ENCODE results near the gene AK5. TPM values are rescaled to one million over a fixed set of nuclear protein-coding genes. Genes with fewer than 3 reads are reported as not detected.

The AK5 gene
- total and polyA plus RNA-seq, 7 donors = 0.14 to 0.49 (median 0.30) TPM; not detected in 2

DNA sequence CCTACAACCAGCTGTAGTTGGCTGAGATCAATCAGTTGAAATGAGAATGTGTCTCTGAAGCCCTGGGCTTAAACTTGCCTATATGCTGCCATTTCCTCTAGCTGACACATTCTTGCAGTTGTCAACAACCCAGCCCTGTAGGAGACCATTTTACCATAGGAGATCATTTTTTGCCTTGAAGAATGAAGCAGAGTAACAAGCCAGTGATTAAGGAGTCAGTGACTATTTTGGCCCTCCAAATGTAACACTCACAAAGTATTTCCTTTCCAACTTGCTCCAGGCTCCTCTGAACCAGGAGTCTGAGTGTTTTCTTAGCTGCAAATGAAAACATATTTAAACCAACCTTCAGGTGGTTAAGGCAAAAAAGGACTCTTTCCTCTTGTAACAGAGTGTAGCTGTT, 217.1 kb downstream of the AK5 start:
- ATAC-seq (no peak), DNase-seq (no peak)
- Histone ChIP-seq H3K4me1 (no peaks in the 10 kb centered on the region), H3K9me3 (no peaks in the 10 kb centered on the region), H3K36me3 (ENCODE audit: insufficient read depth in 1 of 2, low read depth in 1 of 2) (no peaks in the 10 kb centered on the region), H3K4me3 (no peak overlapping the region), H3K27me3 (ENCODE audit: insufficient read depth in 3 of 3, low read length in 2 of 3) (no peaks in the 10 kb centered on the region), H3K27ac (no peak overlapping the region)
- intact Hi-C loops (cut with DNase I) = no loop called here
- TF ChIP-seq, protein P1, sequence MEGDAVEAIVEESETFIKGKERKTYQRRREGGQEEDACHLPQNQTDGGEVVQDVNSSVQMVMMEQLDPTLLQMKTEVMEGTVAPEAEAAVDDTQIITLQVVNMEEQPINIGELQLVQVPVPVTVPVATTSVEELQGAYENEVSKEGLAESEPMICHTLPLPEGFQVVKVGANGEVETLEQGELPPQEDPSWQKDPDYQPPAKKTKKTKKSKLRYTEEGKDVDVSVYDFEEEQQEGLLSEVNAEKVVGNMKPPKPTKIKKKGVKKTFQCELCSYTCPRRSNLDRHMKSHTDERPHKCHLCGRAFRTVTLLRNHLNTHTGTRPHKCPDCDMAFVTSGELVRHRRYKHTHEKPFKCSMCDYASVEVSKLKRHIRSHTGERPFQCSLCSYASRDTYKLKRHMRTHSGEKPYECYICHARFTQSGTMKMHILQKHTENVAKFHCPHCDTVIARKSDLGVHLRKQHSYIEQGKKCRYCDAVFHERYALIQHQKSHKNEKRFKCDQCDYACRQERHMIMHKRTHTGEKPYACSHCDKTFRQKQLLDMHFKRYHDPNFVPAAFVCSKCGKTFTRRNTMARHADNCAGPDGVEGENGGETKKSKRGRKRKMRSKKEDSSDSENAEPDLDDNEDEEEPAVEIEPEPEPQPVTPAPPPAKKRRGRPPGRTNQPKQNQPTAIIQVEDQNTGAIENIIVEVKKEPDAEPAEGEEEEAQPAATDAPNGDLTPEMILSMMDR (IDR thresholded peaks at IDR 0.05) = no peak

DNA sequence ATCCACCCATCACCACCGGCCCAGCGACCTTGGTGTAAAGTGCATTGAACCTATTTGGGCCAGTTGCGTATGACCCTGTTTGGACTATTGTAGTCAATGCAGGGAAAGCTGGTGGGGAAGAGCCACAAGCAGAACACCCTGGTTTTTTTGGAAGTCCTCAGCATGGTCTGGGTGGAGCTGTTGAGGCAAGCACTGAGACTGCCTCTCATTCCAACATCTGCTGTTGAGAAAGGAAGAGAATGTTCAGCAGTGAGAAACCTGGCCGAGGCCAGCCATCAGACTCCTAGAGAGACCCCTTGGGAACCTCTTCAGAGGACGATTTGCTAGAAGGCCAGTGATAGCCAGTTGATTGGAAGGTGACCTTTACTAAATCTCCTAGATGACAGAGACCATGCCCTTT, 217.6 kb downstream of the AK5 start:
- Histone ChIP-seq H3K27me3 (ENCODE audit: insufficient read depth in 3 of 3, low read length in 2 of 3) (no peaks in the 10 kb centered on the region), H3K4me3 (no peak overlapping the region), H3K9me3 (no peaks in the 10 kb centered on the region), H3K27ac (no peak overlapping the region), H3K36me3 (ENCODE audit: insufficient read depth in 1 of 2, low read depth in 1 of 2) (no peaks in the 10 kb centered on the region), H3K4me1 (no peaks in the 10 kb centered on the region)
- intact Hi-C loops (cut with DNase I) = no loop called here
- DNase-seq (no peak), ATAC-seq (no peak)
- 87 to 89% (median 87%) methylated on average over 5 of the region's 5 CpGs for WGBS, 3 donors
- TF ChIP-seq, protein P1 (IDR thresholded peaks at IDR 0.05) = no peak

DNA sequence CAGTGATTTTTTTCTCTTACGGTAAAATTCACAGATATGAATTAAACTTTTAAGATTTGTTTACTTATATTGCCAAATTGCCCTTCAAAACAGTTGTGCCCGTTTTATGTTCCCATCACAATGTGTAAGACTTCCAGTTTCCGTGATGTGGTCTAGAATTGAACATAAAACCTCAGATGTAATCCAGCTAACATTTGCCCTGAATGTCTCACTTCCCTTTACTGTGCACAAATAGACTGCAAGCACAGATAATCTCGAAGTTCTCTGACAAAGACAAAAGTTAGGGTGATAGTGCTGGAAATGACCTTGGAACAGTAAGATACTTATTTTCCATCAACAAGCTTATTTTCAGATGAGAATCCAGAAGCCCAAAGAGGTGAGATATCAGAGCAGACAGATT, 223.2 kb downstream of the AK5 start:
- no peak overlapping the region for H3K4me3 ChIP-seq
- TF ChIP-seq, protein P1 (IDR thresholded peaks at IDR 0.05) = no peak
- 68 to 78% (median 77%) methylated on average over 4 of the region's 4 CpGs for WGBS, 3 donors
- H3K27ac ChIP-seq = no peak overlapping the region
- no peaks in the 10 kb centered on the region for H3K9me3 ChIP-seq
- H3K36me3 ChIP-seq (ENCODE audit: insufficient read depth in 1 of 2, low read depth in 1 of 2) = no peaks in the 10 kb centered on the region
- ATAC-seq (no peak), DNase-seq (no peak)
- no peaks in the 10 kb centered on the region for H3K27me3 ChIP-seq (ENCODE audit: insufficient read depth in 3 of 3, low read length in 2 of 3)
- intact Hi-C loops (cut with DNase I) = no loop called here
- H3K4me1 ChIP-seq = no peaks in the 10 kb centered on the region

GRCh38 chr1:77506771-77507170, 225.0 kb downstream of the AK5 start:
- H3K4me1 ChIP-seq = no peaks in the 10 kb centered on the region
- DNase-seq = no peak
- 42 to 78% (median 65%) methylated on average over 4 of the region's 4 CpGs for WGBS, 3 donors
- H3K27ac ChIP-seq = no peak overlapping the region
- H3K27me3 ChIP-seq (ENCODE audit: insufficient read depth in 3 of 3, low read length in 2 of 3) = no peaks in the 10 kb centered on the region
- TF ChIP-seq, protein P1 (IDR thresholded peaks at IDR 0.05) = no peak
- H3K9me3 ChIP-seq = no peaks in the 10 kb centered on the region
- no peak for ATAC-seq
- H3K4me3 ChIP-seq = no peak overlapping the region
- intact Hi-C loops (cut with DNase I) = no loop called here
- no peaks in the 10 kb centered on the region for H3K36me3 ChIP-seq (ENCODE audit: insufficient read depth in 1 of 2, low read depth in 1 of 2)

DNA sequence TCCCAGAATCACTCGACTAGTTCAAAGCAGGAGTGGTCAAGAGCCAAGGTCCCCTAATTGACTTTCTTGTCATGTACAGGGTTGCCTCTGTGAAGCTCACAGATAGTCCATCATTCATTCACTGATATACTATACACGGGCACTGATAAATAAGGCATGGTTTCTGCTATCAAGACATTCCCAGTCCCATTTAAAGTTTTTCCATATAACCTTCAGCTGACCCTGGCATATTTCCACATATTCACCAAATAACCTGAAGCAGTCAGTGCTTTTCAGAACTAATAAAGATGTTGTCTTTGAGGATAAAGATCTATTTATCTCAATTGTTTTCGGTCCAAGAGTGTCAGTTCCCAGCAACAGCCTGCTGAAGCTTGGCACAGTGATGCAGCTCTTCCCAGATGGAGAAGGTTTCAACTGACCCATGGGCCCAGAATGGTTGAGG, 227.3 kb downstream of the AK5 start:
- no peak overlapping the region for H3K4me3 ChIP-seq
- TF ChIP-seq, protein P1 (IDR thresholded peaks at IDR 0.05) = no peak
- peaks cover 0 to under 1% (median 0%) of the 10 kb centered on the region in 3 donors for H3K27me3 ChIP-seq (ENCODE audit: insufficient read depth in 3 of 3, low read length in 2 of 3)
- no peaks in the 10 kb centered on the region for H3K36me3 ChIP-seq (ENCODE audit: insufficient read depth in 1 of 2, low read depth in 1 of 2)
- H3K27ac ChIP-seq = no peak overlapping the region
- no peak for ATAC-seq
- 41 to 54% (median 47%) methylated on average over 3 of the region's 3 CpGs for WGBS, 3 donors
- H3K4me1 ChIP-seq = no peaks in the 10 kb centered on the region
- no peaks in the 10 kb centered on the region for H3K9me3 ChIP-seq
- intact Hi-C loops (cut with DNase I) = no loop called here
- DNase-seq = no peak
